Astrocyte (in vitro differentiated cells and primary cell): ENCODE measurements around the gene CAPRIN1. TPM values are rescaled to one million over a fixed set of nuclear protein-coding genes. Genes with fewer than 3 reads are reported as not detected.

Source experiments
- DNase-seq: peaks from one replicate; pipeline ENCODE4 v3.0.0-alpha.2; 2010; ENCODE audit warnings: low read depth
- FAIRE-seq: peaks from 2 replicates; lab custom pipeline; 2011; peaks lifted over from hg19 to GRCh38; lab: Jason Lieb, UNC
- H2AFZ ChIP-seq: 2 replicates; pipeline ENCODE4 v1.6.0; 2012; ENCODE audit warnings: low read depth, low read length, inconsistent platforms
- H3K27ac ChIP-seq: 2 replicates; pipeline ENCODE4 v1.5.1; 2011; ENCODE audit warnings: low read depth, low read length, inconsistent platforms
- H3K27me3 ChIP-seq: 2 replicates; pipeline ENCODE4 v1.6.0; 2011; ENCODE audit warnings: low read length, inconsistent platforms; ENCODE audit not compliant: insufficient read depth
- H3K36me3 ChIP-seq: 2 replicates; pipeline ENCODE4 v1.5.1; 2011; ENCODE audit warnings: low read length, inconsistent platforms; ENCODE audit not compliant: insufficient read depth
- H3K4me1 ChIP-seq: 2 replicates; pipeline ENCODE4 v1.5.1; 2011; ENCODE audit warnings: low read length, inconsistent platforms; ENCODE audit not compliant: insufficient read depth
- H3K4me2 ChIP-seq: 2 replicates; pipeline ENCODE4 v1.6.0; 2012; ENCODE audit warnings: low read length, inconsistent platforms
- H3K4me3 ChIP-seq: 2 replicates; pipeline ENCODE4 v1.5.1; 2011; ENCODE audit warnings: low read depth, mild to moderate bottlenecking, low read length, inconsistent platforms; ENCODE audit not compliant: insufficient read depth
- H3K79me2 ChIP-seq: 2 replicates; pipeline ENCODE4 v1.6.0; 2012; ENCODE audit warnings: mild to moderate bottlenecking, low read length, inconsistent platforms; ENCODE audit not compliant: insufficient read depth
- H3K9ac ChIP-seq: 2 replicates; pipeline ENCODE4 v1.6.0; 2012; ENCODE audit warnings: mild to moderate bottlenecking, low read length, inconsistent platforms
- H3K9me3 ChIP-seq: 2 replicates; pipeline ENCODE4 v1.5.1; 2012; ENCODE audit warnings: low read depth, mild to moderate bottlenecking, low read length, inconsistent platforms; ENCODE audit not compliant: insufficient read depth
- H4K20me1 ChIP-seq: 2 replicates; pipeline ENCODE4 v1.6.0; 2012; ENCODE audit warnings: low read length, inconsistent platforms; ENCODE audit not compliant: insufficient read depth
- H3K27ac Mint-ChIP-seq: one replicate; pipeline ENCODE4 v1.8.0; 2021; ENCODE audit warnings: mild to moderate bottlenecking, mixed read lengths; ENCODE audit not compliant: unreplicated experiment
- H3K27me3 Mint-ChIP-seq: one replicate; pipeline ENCODE4 v1.8.0; 2021; ENCODE audit warnings: low read depth, mixed read lengths; ENCODE audit not compliant: unreplicated experiment
- H3K36me3 Mint-ChIP-seq: one replicate; pipeline ENCODE4 v1.8.0; 2021; ENCODE audit warnings: low read depth, mixed read lengths; ENCODE audit not compliant: unreplicated experiment
- H3K4me1 Mint-ChIP-seq: one replicate; pipeline ENCODE4 v1.8.0; 2021; ENCODE audit warnings: low read depth, mixed read lengths; ENCODE audit not compliant: unreplicated experiment
- H3K4me3 Mint-ChIP-seq: one replicate; pipeline ENCODE4 v1.8.0; 2021; ENCODE audit warnings: mild to moderate bottlenecking, moderate library complexity, mixed read lengths; ENCODE audit not compliant: unreplicated experiment
- H3K9me3 Mint-ChIP-seq: one replicate; pipeline ENCODE4 v1.8.0; 2021; ENCODE audit warnings: mild to moderate bottlenecking, mixed read lengths; ENCODE audit not compliant: unreplicated experiment
- CTCF ChIP-seq: IDR thresholded peaks from 2 replicates; pipeline ENCODE4 v1.5.1; 2011; ENCODE audit warnings: low read depth, mild to moderate bottlenecking, inconsistent platforms, low read length, moderate library complexity; ENCODE audit not compliant: insufficient read depth
- EZH2 ChIP-seq: IDR thresholded peaks from 2 replicates; pipeline ENCODE4 v1.6.1; 2012; ENCODE audit warnings: mild to moderate bottlenecking, low read length, inconsistent platforms; ENCODE audit not compliant: insufficient read depth
- total RNA-seq: library from RNA; stranded (reverse); gene quantifications from 2 replicates; pipeline ENCODE4 v1.2.1, GENCODE V29; 2021

The CAPRIN1 gene
- total RNA-seq, 1 donor from 2014 or later, result 309 TPM

GRCh38 chr11:34150494-34151151, 99.1 kb downstream of the CAPRIN1 start:
- H3K36me3 Mint-ChIP-seq, result peaks cover 22% of the 10 kb centered on the region
- Histone ChIP-seq H3K79me2 (no peaks in the 10 kb centered on the region), H3K27ac (no peak overlapping the region), H3K4me3 (no peak overlapping the region), H3K27me3 (no peaks in the 10 kb centered on the region), H3K4me1 (peaks cover 6% of the 10 kb centered on the region), H2AFZ (no peak overlapping the region), H3K9me3 (no peaks in the 10 kb centered on the region), H4K20me1 (peaks cover 45% of the 10 kb centered on the region), H3K4me2 (peak overlapping the region; percentile 41), H3K9ac (no peak overlapping the region), H3K36me3 (peaks cover 24% of the 10 kb centered on the region)
- no peak for TF ChIP-seq CTCF
- no peak for TF ChIP-seq EZH2
- no peak for FAIRE-seq
- no peak overlapping the region for H3K4me3 Mint-ChIP-seq
- no peak overlapping the region for H3K27ac Mint-ChIP-seq
- H3K4me1 Mint-ChIP-seq, result peaks cover 7% of the 10 kb centered on the region
- peak; percentile 24 for DNase-seq
- H3K27me3 Mint-ChIP-seq, result no peaks in the 10 kb centered on the region
- H3K9me3 Mint-ChIP-seq, result peaks cover 2% of the 10 kb centered on the region

Other genes with a start within 250 kb of the CAPRIN1 start
- 0.67 and 1.8 TPM in 2 replicates for gene LMO2, start 159.7 kb upstream of the CAPRIN1 start, total RNA-seq
- gene NAT10, start 53.9 kb downstream of the CAPRIN1 start, total RNA-seq, result 31.9 and 32.2 TPM in 2 replicates